ENCODE measurements around the gene BTBD3.

BTBD3 gene

DNA sequence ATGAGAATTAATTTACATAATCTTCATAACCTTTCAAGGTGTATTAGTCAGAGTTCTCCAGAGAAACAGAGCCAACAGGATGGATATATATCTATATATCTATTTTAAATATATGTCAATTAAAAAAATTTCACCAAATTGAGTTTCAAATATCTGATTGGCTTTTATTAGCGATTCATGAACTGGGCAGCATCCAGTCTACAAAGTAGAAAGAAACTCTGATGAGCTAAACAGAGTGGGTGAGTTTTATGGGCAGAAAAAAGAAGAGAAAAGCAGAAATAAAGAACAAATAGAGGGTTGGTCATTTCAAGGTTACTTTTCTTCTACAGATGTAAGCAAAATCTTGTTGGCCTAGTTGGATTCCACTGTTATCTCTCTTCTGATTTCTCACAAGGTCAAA is 29.0 kb upstream of the BTBD3 start:
- no peak for DNase-seq (ENCODE audit: low spot score)
- in situ Hi-C loops (cut with MboI; ENCODE audit: low pct_unique_long_range_greater_than_20kb, low sequenced_read_pairs, unreplicated experiment) = no loop called here
- TF ChIP-seq, protein P1, sequence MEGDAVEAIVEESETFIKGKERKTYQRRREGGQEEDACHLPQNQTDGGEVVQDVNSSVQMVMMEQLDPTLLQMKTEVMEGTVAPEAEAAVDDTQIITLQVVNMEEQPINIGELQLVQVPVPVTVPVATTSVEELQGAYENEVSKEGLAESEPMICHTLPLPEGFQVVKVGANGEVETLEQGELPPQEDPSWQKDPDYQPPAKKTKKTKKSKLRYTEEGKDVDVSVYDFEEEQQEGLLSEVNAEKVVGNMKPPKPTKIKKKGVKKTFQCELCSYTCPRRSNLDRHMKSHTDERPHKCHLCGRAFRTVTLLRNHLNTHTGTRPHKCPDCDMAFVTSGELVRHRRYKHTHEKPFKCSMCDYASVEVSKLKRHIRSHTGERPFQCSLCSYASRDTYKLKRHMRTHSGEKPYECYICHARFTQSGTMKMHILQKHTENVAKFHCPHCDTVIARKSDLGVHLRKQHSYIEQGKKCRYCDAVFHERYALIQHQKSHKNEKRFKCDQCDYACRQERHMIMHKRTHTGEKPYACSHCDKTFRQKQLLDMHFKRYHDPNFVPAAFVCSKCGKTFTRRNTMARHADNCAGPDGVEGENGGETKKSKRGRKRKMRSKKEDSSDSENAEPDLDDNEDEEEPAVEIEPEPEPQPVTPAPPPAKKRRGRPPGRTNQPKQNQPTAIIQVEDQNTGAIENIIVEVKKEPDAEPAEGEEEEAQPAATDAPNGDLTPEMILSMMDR (IDR thresholded peaks at IDR 0.05; ENCODE audit: extremely low read depth, insufficient read depth, missing control alignments) = no peak

DNA sequence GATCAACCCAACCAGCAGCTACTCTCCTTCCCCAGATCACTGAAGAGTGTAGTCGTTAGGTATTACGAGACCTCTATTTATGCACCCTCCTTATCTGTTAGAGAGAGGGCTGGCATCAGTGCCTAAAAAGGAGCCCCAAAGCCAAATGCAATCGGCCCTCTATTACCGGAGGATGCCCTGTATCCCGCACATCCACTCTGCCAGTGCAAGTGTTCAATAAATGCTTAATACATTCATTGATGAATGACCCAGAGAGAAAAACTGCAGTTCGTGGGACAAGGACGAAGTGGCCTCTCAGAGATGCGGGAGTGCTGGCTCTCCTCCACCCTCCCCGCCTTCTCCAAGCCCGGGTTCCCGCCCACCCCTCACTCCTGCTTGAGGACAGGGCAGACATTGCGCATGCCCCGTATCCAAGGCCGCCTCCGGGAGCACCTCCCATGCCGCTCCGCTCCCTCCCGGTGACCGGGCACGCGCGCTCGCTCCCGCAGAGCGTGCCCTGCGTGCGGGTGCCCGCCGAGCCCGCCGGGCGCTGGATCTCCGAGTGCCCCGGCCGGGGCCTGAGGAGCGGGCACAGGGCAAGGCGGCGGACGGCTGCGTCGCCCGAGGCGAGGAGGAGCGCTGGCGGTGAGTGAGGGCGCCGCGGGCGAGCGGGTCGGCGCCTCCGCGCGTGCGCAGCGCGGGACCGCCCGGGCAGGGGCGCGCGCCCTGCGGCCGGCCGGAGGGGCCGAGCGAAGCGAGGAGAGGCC is 27.2 kb upstream of the BTBD3 start:
- TF ChIP-seq, protein P1 (IDR thresholded peaks at IDR 0.05; ENCODE audit: extremely low read depth, insufficient read depth, missing control alignments) = no peak
- DNase-seq (ENCODE audit: low spot score) = peak; percentile 84
- in situ Hi-C loops (cut with MboI; ENCODE audit: low pct_unique_long_range_greater_than_20kb, low sequenced_read_pairs, unreplicated experiment) = no loop called here

DNA sequence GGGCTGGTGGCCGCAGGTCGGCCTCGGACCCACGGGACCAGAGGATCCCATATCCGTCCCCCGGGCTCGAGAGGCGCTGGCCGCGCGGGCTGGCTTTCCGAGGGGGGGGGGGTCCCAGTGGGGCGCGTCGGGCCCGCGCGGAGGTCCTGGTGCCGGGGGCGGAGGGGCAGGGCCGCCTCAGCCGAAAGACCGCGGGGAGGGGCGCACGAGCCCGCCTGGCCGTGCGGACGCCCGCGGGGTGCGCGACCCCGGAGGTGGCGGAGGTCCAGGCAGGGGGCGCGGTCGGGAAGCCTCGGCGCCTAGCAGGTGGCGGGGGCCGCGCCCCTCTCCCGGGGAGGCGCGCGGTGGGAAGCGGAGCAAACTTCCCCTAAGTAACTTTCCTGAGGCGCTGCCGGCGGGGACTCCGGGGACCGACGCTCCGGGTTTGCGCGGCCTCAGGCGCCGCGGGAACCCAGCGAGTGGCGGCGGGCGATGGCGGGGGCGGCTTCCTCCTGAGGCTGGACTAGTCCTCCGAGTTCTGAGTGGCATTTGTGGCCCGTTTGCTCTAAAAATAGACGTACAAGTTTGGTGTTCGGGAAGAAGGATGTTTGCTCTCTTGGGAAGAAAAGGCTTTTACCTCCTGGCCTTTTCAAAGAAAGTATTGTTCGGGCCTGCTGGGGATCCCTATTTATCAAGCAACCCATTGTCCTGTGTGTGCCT is 26.5 kb upstream of the BTBD3 start:
- DNase-seq (ENCODE audit: low spot score) = no peak
- in situ Hi-C loops (cut with MboI; ENCODE audit: low pct_unique_long_range_greater_than_20kb, low sequenced_read_pairs, unreplicated experiment) = no loop called here
- TF ChIP-seq, protein P1 (IDR thresholded peaks at IDR 0.05; ENCODE audit: extremely low read depth, insufficient read depth, missing control alignments) = no peak

DNA sequence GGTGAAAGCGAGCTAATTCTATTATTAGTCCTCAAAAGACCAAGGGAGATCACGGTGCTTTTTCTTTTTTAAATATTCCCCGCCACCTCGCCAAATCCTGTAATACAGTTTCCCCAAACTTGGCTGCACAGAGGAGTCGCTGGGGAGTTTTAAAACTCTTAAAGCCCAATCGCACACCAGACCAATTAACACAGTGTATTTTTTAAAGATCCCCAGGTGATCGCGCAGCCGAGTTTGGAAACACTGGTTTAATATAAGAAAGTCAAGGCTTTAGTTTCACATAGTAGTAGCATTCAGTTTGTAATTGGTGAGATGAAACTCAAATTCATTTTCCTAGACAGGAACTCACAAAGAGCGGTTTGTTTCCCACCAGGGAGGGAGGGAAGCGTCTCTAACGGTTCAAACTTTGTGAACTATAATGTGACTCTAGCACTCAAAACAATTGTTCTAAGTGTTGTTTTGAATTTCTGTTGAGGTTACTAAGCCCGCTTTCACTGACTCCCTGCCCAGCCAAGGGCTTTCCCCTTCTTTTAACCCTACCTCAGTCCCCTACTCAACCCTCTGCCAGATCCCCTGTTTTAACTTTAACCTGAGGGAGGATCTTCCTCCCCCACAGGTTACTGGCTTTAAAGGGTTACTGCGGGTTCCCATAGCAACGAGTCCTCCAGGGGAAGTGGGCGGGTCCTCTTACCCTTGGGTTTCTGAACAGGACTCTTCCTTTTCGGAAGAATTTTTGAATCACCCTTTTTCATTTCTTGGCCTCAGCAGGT is 25.7 kb upstream of the BTBD3 start:
- TF ChIP-seq, protein P1 (IDR thresholded peaks at IDR 0.05; ENCODE audit: extremely low read depth, insufficient read depth, missing control alignments) = no peak
- in situ Hi-C loops (cut with MboI; ENCODE audit: low pct_unique_long_range_greater_than_20kb, low sequenced_read_pairs, unreplicated experiment) = no loop called here
- DNase-seq (ENCODE audit: low spot score) = peak; percentile 68

DNA sequence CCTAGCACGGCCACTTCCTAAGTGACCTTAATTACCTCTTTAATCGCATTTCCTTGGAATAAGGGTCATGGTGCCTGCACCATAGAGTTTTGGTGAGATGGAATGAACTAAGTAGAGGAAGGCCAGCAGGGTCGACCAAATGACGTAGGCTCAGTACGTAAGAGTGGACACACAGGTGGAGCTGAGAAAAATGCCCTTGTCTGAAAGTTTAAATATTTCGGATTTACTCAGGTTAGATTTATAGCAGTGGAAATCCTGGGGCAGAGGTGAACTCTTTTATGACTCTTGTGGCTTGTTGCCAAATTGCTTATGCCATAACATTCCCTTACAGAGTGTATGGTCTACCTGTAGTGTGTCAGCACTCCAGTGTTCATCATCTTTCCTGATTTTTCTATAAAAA is 23.6 kb upstream of the BTBD3 start:
- TF ChIP-seq, protein P1 (IDR thresholded peaks at IDR 0.05; ENCODE audit: extremely low read depth, insufficient read depth, missing control alignments) = no peak
- in situ Hi-C loops (cut with MboI; ENCODE audit: low pct_unique_long_range_greater_than_20kb, low sequenced_read_pairs, unreplicated experiment) = no loop called here
- DNase-seq (ENCODE audit: low spot score) = no peak

DNA sequence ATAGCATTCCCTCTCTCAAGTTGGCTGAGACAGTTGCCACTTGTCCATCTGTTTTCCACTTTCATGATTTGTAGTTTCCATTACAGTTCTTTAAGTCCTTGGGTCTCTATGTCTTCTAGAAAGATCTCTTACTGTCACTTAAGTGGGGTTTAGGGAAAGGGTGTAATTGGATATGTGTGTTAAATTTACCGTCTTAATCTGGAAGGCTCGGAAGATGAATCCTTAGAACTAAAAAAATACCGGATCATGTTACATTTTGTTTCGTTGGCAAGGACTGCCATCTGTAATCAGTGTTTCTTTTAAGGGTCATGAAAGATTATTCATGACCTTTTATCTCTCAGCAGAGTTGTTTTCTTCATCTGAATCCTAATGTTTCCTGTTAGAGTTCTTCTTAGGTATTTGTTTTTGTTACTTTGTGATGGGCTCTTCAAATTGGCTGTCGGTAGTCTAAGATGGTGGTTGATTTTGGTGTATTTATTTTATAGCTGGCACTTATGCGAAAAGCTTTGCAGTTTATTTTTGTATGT is 21.8 kb upstream of the BTBD3 start:
- no peak for DNase-seq (ENCODE audit: low spot score)
- TF ChIP-seq, protein P1 (IDR thresholded peaks at IDR 0.05; ENCODE audit: extremely low read depth, insufficient read depth, missing control alignments) = no peak
- in situ Hi-C loops (cut with MboI; ENCODE audit: low pct_unique_long_range_greater_than_20kb, low sequenced_read_pairs, unreplicated experiment) = no loop called here

Data from GM13977 (cell line).